OCI-M2 (cell line): ENCODE data around the gene MYO15B.
"Not testable (repeated sequence)": the region's sequence is repeated elsewhere in the genome, so short reads cannot be mapped to it uniquely, and the experiment has no call there.

Experiments
- DNase-seq: peaks from one replicate; lab custom pipeline; 2025; ENCODE audit not compliant: unreplicated experiment; lab: John Stamatoyannopoulos, UW

The MYO15B gene

GRCh38 chr17:75575728-75576127 is 11.9 kb upstream of the MYO15B start:
- DNase-seq, result no peak

DNA sequence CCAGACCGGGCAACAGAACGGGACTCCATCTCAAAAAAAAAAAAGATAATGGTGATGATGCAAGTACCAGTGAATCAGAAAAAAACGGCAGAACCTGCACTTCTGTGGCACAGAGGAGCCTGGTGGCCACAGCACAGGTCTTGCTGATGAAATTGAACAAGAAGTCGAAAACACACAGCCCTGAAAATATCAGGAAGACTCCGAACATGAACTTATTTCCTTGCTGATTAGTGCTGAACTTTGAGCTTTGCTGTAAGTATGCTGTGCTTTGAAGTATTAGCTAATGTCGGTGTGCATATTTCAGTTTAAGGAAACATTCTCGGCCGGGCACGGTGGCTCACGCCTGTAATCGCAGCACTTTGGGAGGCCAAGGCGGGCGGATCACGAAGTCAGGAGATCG is 10.9 kb upstream of the MYO15B start:
- no peak for DNase-seq

GRCh38 chr17:75581121-75581725 is 6.4 kb upstream of the MYO15B start:
- not testable (repeated sequence) for DNase-seq

DNA sequence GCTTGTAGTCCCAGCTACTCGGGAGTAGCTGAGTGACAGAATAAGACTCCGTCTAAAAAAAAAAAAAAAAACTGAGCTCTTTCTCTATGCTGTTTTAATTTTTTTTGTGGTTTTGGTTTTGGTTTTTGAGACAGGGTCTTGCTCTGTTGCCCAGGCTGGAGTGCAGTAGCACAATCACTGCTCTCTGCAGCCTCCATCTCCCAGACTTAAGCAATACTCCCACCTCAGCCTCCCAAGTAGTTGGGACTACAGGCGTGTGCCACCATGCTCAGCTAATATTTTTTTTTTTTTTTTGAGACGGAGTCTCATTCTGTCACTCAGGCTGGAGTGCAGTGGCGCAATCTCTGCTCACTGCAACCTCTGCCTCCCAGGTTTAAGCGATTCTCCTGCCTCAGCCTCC is 4.4 kb upstream of the MYO15B start:
- not testable (repeated sequence) for DNase-seq

DNA sequence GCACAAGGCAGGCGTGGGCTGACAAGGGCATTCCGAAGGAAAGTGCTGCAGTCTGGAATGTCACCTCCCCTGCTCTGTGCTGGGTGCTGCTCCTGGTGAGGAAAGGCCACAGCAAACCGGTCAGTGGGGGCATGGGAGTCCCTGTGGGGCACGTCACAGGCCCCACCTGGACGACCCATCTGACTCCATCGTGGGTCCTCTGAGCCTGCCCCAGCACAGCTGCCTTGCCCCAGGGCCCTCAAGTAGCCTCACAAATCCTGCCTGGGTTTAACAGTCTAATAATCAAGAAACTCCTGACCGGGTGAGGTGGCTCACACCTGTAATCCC is 2.8 kb upstream of the MYO15B start:
- DNase-seq, result no peak

- DNase-seq, result no peak
Observed at GRCh38 chr17:75588596-75589011, 1.0 kb downstream of the MYO15B start.

DNA sequence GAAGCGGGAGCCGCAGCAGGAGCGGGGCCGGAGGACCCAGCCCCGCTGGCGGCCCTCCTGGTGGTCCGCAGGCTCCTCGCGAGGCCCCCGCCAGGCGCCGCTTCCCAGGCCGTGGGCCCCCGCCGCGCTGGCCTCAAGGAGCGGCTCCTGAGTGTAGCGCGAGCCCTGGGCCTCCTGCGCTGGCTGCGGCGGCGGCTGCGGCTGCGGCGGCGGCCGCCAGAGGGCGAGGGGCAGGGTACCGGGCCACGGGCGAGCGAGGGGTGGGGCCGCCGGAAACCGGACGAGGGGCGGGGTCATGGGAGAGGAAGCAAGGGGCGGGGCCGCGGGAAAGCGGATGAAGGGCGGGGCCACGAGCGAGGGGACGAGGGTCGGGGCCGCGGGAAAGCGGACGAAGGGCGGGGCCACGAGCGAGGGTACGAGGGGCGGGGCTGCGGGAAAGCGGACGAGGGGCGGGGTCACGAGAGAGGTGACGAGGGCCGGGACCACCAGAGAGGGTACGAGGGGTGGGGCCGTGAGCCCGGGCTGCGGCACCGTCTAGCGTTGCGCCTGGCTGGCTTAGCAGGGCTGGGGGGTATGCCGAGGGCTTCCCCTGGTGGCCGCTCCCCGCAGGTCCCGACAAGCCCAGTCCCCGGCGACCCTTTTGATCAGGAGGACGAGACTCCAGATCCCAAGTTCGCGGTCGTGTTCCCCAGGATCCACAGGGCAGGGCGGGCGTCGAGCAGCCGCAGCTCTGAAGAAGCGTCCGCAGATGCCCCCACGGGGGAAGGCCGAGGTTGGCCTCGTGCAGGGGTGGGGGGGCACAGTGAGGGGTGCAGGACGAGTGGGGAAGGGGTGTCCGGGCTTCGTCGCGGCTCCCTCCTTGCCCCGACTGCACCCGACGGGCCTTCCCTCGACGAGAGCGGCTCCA is 1.7 kb downstream of the MYO15B start:
- no peak for DNase-seq

- no peak for DNase-seq
Observed at GRCh38 chr17:75589919-75590303, 2.3 kb downstream of the MYO15B start.

- DNase-seq, result no peak
Observed at GRCh38 chr17:75590314-75590761, 2.7 kb downstream of the MYO15B start.

GRCh38 chr17:75590849-75591721 is 3.5 kb downstream of the MYO15B start:
- no peak for DNase-seq

DNA sequence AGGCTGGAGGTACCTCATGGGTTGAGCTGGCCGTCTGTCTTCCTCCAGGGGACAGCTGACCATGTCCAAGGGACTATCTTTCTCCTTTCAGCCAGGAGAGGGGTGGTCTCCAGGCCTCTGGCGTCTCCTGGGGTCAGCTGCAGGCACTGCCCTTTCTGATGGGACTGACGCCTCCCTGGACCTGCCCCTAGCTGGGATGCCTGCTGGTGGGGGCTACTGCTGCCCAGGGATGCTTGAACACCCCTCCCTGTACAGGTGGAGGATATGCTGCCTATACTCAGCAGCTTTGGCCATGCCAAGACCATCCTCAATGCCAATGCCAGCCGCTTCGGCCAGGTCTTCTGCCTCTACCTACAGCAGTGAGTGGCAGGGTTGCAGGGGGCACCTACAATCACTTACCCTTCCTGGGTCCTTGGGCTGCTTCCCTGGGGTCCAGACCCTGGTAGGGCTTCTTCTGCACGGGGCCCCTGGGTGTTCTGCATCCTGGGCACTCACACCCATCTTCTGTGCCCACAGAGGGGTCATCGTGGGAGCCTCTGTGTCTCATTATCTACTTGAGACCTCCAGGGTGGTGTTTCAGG is 4.2 kb downstream of the MYO15B start:
- no peak for DNase-seq

GRCh38 chr17:75592348-75593020 is 4.9 kb downstream of the MYO15B start:
- no peak for DNase-seq

DNA sequence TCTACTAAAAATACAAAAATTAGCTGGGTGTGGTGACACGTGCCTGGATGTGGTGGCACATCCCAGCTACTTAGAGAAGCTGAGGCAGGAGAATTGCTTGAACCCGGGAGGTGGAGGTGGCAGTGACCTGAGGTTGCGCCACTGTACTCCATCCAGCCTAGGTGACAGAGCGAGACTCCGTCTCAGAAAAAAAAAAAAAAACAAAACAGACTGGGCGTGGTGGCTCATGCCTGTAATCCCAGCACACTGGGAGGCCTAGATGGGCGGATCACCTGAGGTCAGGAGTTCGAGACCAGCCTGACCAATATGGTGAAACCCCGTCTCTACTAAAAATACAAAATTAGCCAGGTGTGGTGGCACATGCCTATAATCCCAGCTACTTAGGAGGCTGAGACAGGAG is 5.8 kb downstream of the MYO15B start:
- not testable (repeated sequence) for DNase-seq

GRCh38 chr17:75594499-75595283 is 7.1 kb downstream of the MYO15B start:
- no peak for DNase-seq

DNA sequence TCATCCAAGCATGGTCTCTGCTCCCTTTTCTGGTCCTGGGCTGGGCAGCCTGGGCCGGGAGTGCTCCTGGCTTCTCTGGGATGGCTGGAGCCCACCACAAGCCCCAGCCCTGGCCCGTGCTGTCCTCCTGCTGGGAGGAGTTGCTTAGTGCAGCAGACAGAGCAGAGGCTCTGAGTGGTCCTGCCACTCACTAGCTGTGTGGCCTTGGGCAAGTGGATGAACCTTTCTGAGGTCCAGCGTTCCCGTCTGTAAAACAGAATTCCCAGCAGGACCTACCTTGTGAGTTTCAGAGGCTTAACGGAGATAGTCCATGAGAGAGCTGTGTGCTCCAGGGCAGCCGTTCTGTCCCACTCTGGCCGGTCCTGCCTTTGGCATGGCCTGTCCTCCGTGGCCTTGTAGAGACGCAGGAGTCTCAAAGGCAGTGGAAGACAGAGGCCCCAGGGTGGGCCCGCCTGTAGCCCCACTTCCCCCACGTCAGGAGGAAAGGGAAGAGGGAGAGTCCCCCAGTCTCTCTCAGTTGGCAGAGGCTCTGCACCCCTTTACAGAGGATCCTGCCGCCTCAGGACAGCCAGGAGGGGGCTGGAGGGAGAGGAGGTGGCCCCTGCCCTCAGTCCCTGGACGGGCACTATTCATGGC is 7.8 kb downstream of the MYO15B start:
- no peak for DNase-seq

GRCh38 chr17:75595920-75596313 is 8.3 kb downstream of the MYO15B start:
- DNase-seq, result no peak

- no peak for DNase-seq
Observed at GRCh38 chr17:75596320-75597087, 8.9 kb downstream of the MYO15B start.

DNA sequence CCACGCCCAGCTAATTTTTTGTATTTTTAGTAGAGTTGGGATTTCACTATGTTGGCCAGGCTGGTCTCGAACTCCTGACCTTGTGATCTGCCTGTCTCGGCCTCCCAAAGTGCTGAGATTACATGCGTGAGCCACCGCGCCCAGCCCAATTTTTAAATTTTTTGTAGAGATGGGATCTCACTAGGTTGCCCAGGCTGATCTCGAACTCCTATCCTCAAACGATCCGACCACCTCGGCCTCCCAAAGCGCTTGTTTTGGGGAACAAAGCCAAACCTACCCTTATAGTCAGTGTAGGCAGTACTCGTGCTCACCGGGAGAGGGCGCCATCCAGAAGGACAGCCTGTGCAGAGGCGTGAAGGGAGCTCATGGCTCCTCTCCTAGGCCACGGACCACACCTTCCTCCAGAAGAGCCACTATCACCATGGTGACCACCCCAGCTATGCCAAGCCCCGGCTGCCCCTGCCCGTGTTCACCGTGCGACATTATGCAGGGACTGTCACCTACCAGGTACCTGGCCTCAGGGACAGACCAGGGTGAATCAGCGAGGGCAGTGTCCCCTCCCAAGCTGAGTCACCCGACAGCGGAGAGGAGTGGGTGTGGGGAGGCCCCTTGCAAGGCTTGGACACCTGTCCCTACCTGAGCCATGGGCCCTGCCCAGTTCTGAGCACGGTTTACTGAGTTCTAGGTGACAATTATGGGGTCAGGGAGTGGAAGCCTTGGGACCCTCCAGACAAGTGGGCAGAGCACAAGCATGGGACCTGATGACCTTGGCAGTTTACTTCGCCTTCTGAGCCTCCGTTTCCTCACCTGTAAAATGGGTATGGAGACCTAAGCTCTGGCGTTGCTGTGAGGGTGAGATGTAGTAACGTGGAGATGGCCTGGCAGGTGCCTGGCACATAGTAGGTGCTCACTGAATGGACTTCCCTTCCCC is 13.7 kb downstream of the MYO15B start:
- no peak for DNase-seq
